Measurements from ENCODE around the gene TEX264. TPM values are rescaled to one million over a fixed set of nuclear protein-coding genes. Genes with fewer than 3 reads are reported as not detected.
A peak's percentile ranks its signal among the peaks of the same experiment; 100 is the strongest.

The TEX264 gene
- total and polyA plus RNA-seq, 8 donors, result 18.7 to 73.0 (median 37.3) TPM

GRCh38 chr3:51706788-51707731 is 36.0 kb downstream of the TEX264 start, which contains the start of gene GRM2:
TSS of gene GRM2 (plus strand) at chr3:51707068. CDS start at chr3:51708984, 1,916 bp downstream.
- Histone ChIP-seq H3K27ac (no peak within 1 kb of the TSS), H3K4me3 (peak within 1 kb of the TSS; percentile 29 to 44 (median 36)), H3K36me3 (peaks cover 22 to 42% (median 36%) of the 10 kb centered on the region in 4 donors), H3K4me1 (peaks cover 5 to 14% (median 11%) of the 10 kb centered on the region in 4 donors), H3K9me3 (no peaks in the 10 kb centered on the region), H3K27me3 (peaks cover 0 to 15% (median 0%) of the 10 kb centered on the region in 3 donors)
- 4 to 13% (median 7%) methylated on average over 36 to 68 of the region's 69 CpGs for WGBS, 5 donors
- intact Hi-C loops (cut with DNase I; ENCODE audit: low total_unique reads), result no loop called here
- DNase-seq, result peak; percentile 80 to 96
- TF ChIP-seq POLR2A (IDR thresholded peaks at IDR 0.05) (no peak), POLR2AphosphoS5 (IDR thresholded peaks at IDR 0.05) (peak in 1 of 3 donors; percentile 53)

- intact Hi-C loops (cut with DNase I; ENCODE audit: low total_unique reads), result no loop called here
- H3K27me3 ChIP-seq, result peaks cover 0 to 15% (median 0%) of the 10 kb centered on the region in 3 donors
- H3K4me1 ChIP-seq, result peaks cover 5 to 14% (median 11%) of the 10 kb centered on the region in 4 donors
- no peak for TF ChIP-seq POLR2AphosphoS5 (IDR thresholded peaks at IDR 0.05)
- no peak for TF ChIP-seq EP300 (IDR thresholded peaks at IDR 0.05)
- TF ChIP-seq POLR2A (IDR thresholded peaks at IDR 0.05), result no peak
- TF ChIP-seq CTCF (IDR thresholded peaks at IDR 0.05), result no peak
- H3K9me3 ChIP-seq, result no peaks in the 10 kb centered on the region
- H3K36me3 ChIP-seq, result peaks cover 10 to 29% (median 23%) of the 10 kb centered on the region in 4 donors
- 63 to 79% (median 71%) methylated on average over 3 of the region's 3 CpGs for WGBS, 5 donors
- DNase-seq, result no peak
- no peak overlapping the region for H3K4me3 ChIP-seq
- H3K27ac ChIP-seq, result no peak overlapping the region
Observed at GRCh38 chr3:51708216-51708845, 37.3 kb downstream of the TEX264 start.

- no peaks in the 10 kb centered on the region for H3K9me3 ChIP-seq
- H3K36me3 ChIP-seq, result peaks cover 4 to 22% (median 16%) of the 10 kb centered on the region in 4 donors
- intact Hi-C loops (cut with DNase I; ENCODE audit: low total_unique reads), result no loop called here
- no peak for DNase-seq
- H3K4me1 ChIP-seq, result peaks cover 5 to 14% (median 11%) of the 10 kb centered on the region in 4 donors
- no peak overlapping the region for H3K27ac ChIP-seq
- H3K27me3 ChIP-seq, result peaks cover 0 to 15% (median 0%) of the 10 kb centered on the region in 3 donors
- TF ChIP-seq POLR2A (IDR thresholded peaks at IDR 0.05) (no peak), CTCF (IDR thresholded peaks at IDR 0.05) (no peak), POLR2AphosphoS5 (IDR thresholded peaks at IDR 0.05) (no peak), EP300 (IDR thresholded peaks at IDR 0.05) (no peak)
- WGBS, 5 donors, result 87 to 94% (median 92%) methylated on average over 15 to 17 of the region's 17 CpGs
- H3K4me3 ChIP-seq, result no peak overlapping the region
Observed at GRCh38 chr3:51709004-51709420, 38.0 kb downstream of the TEX264 start.

- WGBS, 5 donors, result 38 to 69% (median 60%) methylated on average over 2 to 4 of the region's 4 CpGs
- no peak for DNase-seq
Observed at GRCh38 chr3:51709675-51710074, 38.6 kb downstream of the TEX264 start.

More at GRCh38 chr3:51709675-51710074, 38.6 kb downstream of the TEX264 start:
- Histone ChIP-seq H3K4me1 (peaks cover 5 to 14% (median 11%) of the 10 kb centered on the region in 4 donors), H3K9me3 (no peaks in the 10 kb centered on the region), H3K36me3 (peaks cover 0 to 15% (median 9%) of the 10 kb centered on the region in 4 donors), H3K27me3 (peaks cover 0 to 15% (median 0%) of the 10 kb centered on the region in 3 donors), H3K27ac (no peak overlapping the region), H3K4me3 (no peak overlapping the region)
- no peak for TF ChIP-seq POLR2AphosphoS5 (IDR thresholded peaks at IDR 0.05)
- intact Hi-C loops (cut with DNase I; ENCODE audit: low total_unique reads), result no loop called here

All from stomach (tissue), 9 donors.